ENCODE measurements around the gene CERCAM.

The CERCAM gene

DNA sequence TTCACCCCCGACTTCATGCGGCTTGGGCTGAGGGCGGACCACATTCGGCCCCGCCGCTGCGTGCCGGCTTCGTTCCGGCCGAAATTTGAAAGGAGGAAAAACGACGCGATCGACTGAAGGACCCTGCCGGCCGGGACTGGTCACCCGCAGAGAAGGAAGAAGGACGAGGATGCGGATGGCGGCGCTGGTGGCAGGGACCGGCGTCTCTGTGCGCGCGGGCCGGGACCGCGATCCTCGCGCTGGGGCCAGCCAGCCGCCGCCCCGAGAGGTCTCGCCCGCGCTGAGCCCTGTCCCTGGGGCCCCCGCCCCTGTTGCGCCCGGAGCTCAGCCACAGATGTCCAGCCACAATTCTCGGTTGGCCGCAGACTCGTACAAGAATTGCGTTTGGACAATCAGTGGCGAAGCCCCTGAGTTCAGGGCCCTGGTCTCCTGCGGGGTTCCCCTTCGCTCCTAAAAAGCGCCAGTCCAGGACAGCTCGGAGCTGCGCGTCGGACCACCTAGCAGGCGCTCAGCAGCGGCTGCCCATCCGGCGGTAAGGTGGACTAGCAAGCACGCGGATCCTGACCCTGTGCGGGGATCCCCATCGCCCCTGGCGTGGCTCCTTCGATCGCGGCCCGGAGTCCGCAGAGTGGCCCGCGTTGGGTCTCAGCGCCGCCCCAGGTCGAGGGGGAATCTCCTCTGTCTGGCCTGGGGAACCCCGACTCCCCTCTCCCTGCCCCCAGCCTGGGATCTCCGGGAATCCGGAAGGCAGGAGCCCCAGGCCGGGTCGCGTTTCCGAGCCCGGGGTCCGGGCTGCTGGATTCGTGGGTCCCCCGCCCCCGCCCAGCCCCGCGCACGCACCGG lies 28.1 kb upstream of the CERCAM start:
- in situ Hi-C loops (cut with MboI; ENCODE audit: low sequenced_read_pairs) = no loop called here

DNA sequence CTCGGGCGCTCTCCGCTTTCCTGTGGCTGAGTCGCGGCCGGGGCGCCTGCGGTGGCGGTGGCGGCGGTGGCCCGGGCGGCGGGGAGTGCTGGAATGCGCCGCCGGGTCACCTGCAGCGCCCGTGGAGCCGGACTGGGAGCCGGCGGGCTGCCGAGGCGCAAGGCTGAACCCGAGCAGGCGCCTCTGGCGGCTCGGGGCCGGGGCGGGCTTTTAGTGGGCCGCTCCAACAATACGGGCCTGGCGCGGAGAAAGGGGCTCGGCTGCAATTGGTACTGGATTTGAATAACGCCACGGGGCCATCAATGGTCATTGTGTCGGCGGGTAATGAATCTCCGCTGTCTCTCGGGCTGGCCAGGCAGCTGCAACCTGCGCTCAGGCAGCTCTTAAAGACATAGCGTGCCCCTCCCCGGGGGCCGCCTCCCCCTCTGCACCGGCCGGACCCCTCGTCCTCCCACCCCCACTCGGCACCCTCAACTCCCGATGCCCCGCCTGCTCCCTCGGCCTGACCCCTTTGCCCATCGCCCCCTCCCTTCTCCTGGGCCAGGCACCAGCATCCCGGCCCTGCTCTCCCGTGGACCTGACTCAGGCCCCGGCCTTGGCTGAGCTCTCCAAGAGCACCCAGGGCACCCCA lies 27.4 kb upstream of the CERCAM start:
- in situ Hi-C loops (cut with MboI; ENCODE audit: low sequenced_read_pairs) = no loop called here

- in situ Hi-C loops (cut with MboI; ENCODE audit: low sequenced_read_pairs) = no loop called here
Measured at GRCh38 chr9:128393970-128394369, 26.7 kb upstream of the CERCAM start.

GRCh38 chr9:128394379-128395168 lies 26.1 kb upstream of the CERCAM start:
- in situ Hi-C loops (cut with MboI; ENCODE audit: low sequenced_read_pairs) = no loop called here

DNA sequence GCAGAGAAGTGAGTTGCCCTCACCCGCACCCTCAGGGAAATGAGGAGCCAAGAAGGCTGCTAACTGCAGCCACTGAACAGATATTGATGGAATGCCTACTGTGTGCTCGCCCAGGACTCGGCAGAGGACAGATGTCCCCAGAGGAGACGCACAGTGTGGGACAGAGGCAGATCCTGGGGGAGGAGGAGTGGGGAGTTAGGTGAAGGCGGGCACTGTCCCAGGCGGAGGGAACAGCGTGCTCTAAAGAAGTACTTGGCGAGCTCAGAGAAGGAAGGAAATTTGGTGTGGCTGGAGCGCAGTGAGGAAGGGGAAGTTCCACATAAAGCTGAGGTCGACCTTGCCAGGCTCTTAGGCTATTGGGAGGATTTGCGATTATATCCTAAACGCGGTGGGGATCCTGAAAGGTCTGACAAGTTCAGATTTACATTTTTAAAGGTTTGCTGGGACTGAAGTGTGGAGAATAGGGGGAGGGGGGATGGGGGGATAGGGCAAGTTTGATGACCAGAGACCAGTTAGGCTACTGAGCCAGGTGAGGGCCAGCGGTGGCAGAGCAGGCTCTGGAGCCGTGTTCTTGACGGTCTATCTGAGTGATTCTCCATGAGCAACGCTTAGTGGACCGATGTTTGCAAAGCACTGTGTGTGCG lies 23.6 kb upstream of the CERCAM start:
- in situ Hi-C loops (cut with MboI; ENCODE audit: low sequenced_read_pairs) = no loop called here

- in situ Hi-C loops (cut with MboI; ENCODE audit: low sequenced_read_pairs) = no loop called here
Measured at GRCh38 chr9:128397831-128398230, 22.8 kb upstream of the CERCAM start.

DNA sequence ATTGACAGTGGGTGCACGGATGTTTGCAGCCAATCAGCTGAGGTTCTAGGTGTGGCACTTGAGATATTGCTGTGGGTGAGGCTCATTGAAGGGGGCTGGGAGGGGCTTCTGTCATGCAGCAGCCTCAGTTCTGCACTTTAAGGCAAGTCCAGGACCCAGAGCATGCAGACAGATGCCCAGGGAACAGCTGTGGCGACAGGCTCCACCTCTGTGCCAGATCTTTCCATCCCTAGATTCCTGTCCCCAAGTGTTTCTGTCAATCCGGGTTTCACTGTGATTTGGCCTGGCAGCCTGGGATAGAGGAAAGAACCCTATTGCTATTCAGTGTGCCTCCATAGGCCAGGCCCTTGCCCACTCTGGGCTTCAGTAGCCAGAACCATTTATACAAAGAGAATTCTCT lies 20.8 kb upstream of the CERCAM start:
- in situ Hi-C loops (cut with MboI; ENCODE audit: low sequenced_read_pairs) = no loop called here

DNA sequence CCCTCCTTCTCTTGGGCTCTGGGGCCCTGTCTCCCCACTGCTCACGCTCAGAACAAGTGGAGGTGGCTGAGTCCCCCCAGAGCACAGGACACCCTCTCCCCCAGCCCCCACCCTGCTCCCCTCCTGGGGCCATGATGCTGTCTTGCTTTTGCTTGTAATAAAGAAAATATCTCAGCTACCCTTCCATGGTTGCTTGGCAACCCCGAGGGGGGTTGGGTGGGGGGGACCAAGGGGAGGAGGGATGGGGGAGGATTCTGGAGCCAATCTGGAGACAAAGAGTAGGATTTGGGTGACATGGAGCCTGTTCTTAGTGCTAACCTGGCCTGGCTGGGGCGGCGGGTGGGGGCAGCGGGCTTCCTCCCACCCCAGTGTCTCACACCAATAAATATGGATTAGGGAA lies 16.1 kb upstream of the CERCAM start:
- in situ Hi-C loops (cut with MboI; ENCODE audit: low sequenced_read_pairs) = no loop called here

GRCh38 chr9:128405077-128405779 lies 15.4 kb upstream of the CERCAM start:
- in situ Hi-C loops (cut with MboI; ENCODE audit: low sequenced_read_pairs) = no loop called here

GRCh38 chr9:128405780-128406171 lies 14.9 kb upstream of the CERCAM start:
- in situ Hi-C loops (cut with MboI; ENCODE audit: low sequenced_read_pairs) = no loop called here

DNA sequence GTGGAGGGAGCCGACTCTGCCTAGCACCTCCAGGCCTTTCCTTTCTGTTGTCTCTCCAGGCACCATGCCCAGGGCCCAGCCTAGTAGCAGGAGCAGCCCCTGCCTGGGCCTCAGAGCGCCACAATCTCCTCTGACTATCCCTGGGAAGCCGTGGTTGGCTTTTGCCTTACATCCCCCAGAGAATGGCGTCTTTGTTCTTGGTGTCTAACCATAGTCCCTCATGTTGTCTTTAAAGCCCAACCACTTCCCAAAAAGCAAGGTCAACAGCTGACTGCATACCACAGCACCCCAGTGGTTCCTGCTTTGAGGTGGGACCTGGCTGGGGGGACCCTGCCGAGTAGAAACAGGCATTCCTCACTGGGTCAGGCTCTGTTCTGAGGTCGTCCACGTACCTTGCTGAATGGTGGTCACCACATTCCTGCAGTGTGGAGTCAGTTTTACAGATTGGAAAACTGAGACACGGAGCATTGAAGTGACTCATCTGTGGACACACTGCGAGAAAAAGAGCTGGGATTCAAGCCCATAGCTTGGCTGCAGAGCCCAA lies 13.7 kb upstream of the CERCAM start:
- in situ Hi-C loops (cut with MboI; ENCODE audit: low sequenced_read_pairs) = no loop called here

GRCh38 chr9:128408963-128409431 lies 11.7 kb upstream of the CERCAM start:
- in situ Hi-C loops (cut with MboI; ENCODE audit: low sequenced_read_pairs) = no loop called here

DNA sequence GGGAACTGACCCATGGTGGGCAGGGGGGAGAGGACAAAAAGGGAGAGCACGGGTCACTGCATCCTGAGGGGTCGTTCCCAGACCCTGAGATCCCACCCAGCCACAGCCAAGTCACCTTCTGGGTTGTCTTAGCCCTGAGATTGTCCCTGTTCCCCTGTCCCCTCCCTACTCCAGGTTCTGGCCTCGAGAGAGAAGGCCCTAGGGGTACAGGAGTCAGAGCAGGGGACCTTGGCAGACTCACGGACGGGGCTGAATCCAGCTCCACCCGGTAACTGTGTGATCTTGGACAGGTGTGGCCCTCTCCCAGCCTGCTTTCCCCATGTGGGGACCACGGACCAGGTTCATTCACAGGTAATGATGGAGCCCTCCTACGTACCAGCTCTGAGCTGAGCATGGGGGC lies 11.2 kb upstream of the CERCAM start:
- in situ Hi-C loops (cut with MboI; ENCODE audit: low sequenced_read_pairs) = no loop called here

DNA sequence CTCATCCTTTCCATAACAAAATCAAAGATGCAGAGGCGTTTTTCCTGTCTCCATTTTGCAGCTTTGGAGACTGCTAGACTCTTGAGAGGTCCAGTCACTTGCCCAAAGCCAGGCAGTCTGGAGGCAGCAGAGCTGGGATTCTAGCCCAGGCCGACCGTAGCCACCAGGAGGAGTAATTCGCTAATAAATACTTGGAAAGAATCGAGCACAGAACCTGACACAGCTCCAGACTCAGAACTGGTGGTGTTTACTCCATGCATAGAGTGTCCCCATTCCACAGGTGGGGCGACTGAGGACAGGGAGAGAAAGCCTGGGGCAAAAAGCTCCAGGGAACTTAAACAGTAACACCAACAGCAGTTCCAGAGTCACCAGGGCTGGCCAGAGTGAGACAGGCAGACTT lies 10.7 kb upstream of the CERCAM start:
- in situ Hi-C loops (cut with MboI; ENCODE audit: low sequenced_read_pairs) = loop anchor here (10.0 kb wide), 2 partner anchors 45 to 115 kb away; no protein-coding TSS in a partner anchor

GRCh38 chr9:128411364-128412119 lies 9.1 kb upstream of the CERCAM start:
- in situ Hi-C loops (cut with MboI; ENCODE audit: low sequenced_read_pairs) = loop anchor here (10.0 kb wide), 2 partner anchors 47 to 117 kb away; no protein-coding TSS in a partner anchor

- in situ Hi-C loops (cut with MboI; ENCODE audit: low sequenced_read_pairs) = loop anchor here (10.0 kb wide), 2 partner anchors 47 to 117 kb away; no protein-coding TSS in a partner anchor
Measured at GRCh38 chr9:128412120-128412790, 8.4 kb upstream of the CERCAM start.

GRCh38 chr9:128413728-128414127 lies 6.9 kb upstream of the CERCAM start:
- in situ Hi-C loops (cut with MboI; ENCODE audit: low sequenced_read_pairs) = loop anchor here (10.0 kb wide), 2 partner anchors 49 to 119 kb away; no protein-coding TSS in a partner anchor

DNA sequence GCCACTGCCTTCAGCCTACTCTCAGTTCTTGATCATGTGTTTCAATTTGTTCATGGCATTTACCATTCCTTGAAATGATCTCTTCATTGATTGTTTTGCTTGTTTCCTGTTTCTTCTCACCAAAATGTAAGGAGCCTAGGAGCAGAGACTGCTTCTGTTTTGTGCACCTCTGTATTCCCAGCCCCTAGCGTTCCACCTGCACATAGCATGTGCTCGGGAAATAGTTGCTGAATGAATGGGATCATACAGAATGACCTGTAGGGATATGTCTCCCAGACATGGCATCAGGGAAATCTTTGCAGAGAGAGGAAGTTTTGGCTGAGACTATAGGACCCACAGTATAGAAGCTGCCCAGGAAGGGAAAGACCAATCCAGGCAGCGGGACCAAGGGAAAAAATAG lies 6.2 kb upstream of the CERCAM start:
- in situ Hi-C loops (cut with MboI; ENCODE audit: low sequenced_read_pairs) = loop anchor here (10.0 kb wide), 2 partner anchors 50 to 120 kb away; no protein-coding TSS in a partner anchor

All from HL-60/S4 treated with retinoic acid at 250 ng/mL for 4 days and 3 days (cell line).